ENCODE results near the gene PCED1B. TPM values are rescaled to one million over a fixed set of nuclear protein-coding genes. Genes with fewer than 3 reads are reported as not detected.

The PCED1B gene
- total and polyA plus RNA-seq, 2 donors (not counting 1 experiment from before 2014, with no cell fraction given), result 0.33 to 0.83 TPM

- no peak overlapping the region for H3K27ac ChIP-seq (ENCODE audit: insufficient read depth, low read length)
- TF ChIP-seq, protein P1, sequence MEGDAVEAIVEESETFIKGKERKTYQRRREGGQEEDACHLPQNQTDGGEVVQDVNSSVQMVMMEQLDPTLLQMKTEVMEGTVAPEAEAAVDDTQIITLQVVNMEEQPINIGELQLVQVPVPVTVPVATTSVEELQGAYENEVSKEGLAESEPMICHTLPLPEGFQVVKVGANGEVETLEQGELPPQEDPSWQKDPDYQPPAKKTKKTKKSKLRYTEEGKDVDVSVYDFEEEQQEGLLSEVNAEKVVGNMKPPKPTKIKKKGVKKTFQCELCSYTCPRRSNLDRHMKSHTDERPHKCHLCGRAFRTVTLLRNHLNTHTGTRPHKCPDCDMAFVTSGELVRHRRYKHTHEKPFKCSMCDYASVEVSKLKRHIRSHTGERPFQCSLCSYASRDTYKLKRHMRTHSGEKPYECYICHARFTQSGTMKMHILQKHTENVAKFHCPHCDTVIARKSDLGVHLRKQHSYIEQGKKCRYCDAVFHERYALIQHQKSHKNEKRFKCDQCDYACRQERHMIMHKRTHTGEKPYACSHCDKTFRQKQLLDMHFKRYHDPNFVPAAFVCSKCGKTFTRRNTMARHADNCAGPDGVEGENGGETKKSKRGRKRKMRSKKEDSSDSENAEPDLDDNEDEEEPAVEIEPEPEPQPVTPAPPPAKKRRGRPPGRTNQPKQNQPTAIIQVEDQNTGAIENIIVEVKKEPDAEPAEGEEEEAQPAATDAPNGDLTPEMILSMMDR (conservative IDR thresholded peaks at IDR 0.05 in 1 of 2, IDR thresholded peaks at IDR 0.05 in 1 of 2; ENCODE audit: low read depth in 1 of 2, low read length in 2 of 2), result no peak
- TF ChIP-seq EZH2 (IDR thresholded peaks at IDR 0.05; ENCODE audit: low read length, missing control alignments), result no peak
Measured at GRCh38 chr12:47035484-47035883, 43.9 kb upstream of the PCED1B start.

DNA sequence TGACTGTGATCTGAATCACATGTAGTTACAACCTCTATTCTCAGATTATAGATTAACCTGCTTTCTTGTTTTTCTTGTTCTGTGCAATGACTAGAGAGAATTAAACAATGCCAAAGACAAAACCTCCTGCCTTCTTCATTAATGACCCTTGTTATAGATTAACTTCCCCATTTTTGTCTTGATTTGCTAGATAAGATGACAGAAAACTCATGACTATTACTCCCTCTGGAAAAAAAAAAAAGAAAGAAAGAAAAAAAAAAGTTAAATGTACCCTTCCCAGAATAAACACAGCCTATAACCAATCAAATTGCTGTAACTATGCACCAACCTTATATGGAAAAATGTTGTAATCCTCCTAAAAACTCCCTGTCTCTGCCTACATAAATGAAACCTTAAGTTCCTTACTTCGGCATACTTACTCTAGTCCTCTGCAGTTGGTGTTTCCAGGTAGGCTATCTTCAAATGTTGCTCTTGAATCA lies 41.1 kb upstream of the PCED1B start:
- Histone ChIP-seq H3K27me3 (ENCODE audit: control insufficient read depth, insufficient read depth, low read length) (no peaks in the 10 kb centered on the region), H3K36me3 (ENCODE audit: control insufficient read depth, insufficient read depth, low read length) (no peaks in the 10 kb centered on the region), H3K4me2 (ENCODE audit: extremely low read depth, insufficient read depth, low read length) (no peak overlapping the region), H3K79me2 (ENCODE audit: control insufficient read depth, insufficient read depth, low read length) (no peaks in the 10 kb centered on the region), H3K4me1 (ENCODE audit: control insufficient read depth, extremely low read depth, insufficient read depth, low read length) (no peaks in the 10 kb centered on the region), H4K20me1 (ENCODE audit: control insufficient read depth, extremely low read depth, insufficient read depth, low read length) (no peaks in the 10 kb centered on the region), H3K27ac (ENCODE audit: insufficient read depth, low read length) (no peak overlapping the region), H2AFZ (ENCODE audit: low read length) (no peak overlapping the region), H3K4me3 (replicated peaks in 1 of 4; ENCODE audit: control extremely low read depth in 1 of 4, insufficient read depth in 1 of 4, low read depth in 3 of 4, low read length in 4 of 4) (no peak overlapping the region), H3K9me3 (ENCODE audit: control insufficient read depth, insufficient read depth, low read depth, low read length) (no peaks in the 10 kb centered on the region), H3K9ac (ENCODE audit: insufficient read depth, low read length) (no peak overlapping the region)
- TF ChIP-seq, protein P1 (conservative IDR thresholded peaks at IDR 0.05 in 1 of 2, IDR thresholded peaks at IDR 0.05 in 1 of 2; ENCODE audit: low read depth in 1 of 2, low read length in 2 of 2), result no peak
- TF ChIP-seq EZH2 (IDR thresholded peaks at IDR 0.05; ENCODE audit: low read length, missing control alignments), result no peak
- DNase-seq (ENCODE audit: low read depth in 2 of 2), result peak; percentile 57 to 70

More at GRCh38 chr12:47035484-47035883, 43.9 kb upstream of the PCED1B start:
- no peaks in the 10 kb centered on the region for H3K4me1 ChIP-seq (ENCODE audit: control insufficient read depth, extremely low read depth, insufficient read depth, low read length)
- H3K9me3 ChIP-seq (ENCODE audit: control insufficient read depth, insufficient read depth, low read depth, low read length), result no peaks in the 10 kb centered on the region
- H3K4me3 ChIP-seq (replicated peaks in 1 of 4; ENCODE audit: control extremely low read depth in 1 of 4, insufficient read depth in 1 of 4, low read depth in 3 of 4, low read length in 4 of 4), result no peak overlapping the region
- H3K36me3 ChIP-seq (ENCODE audit: control insufficient read depth, insufficient read depth, low read length), result no peaks in the 10 kb centered on the region
- no peak overlapping the region for H3K9ac ChIP-seq (ENCODE audit: insufficient read depth, low read length)
- no peak overlapping the region for H2AFZ ChIP-seq (ENCODE audit: low read length)
- no peaks in the 10 kb centered on the region for H3K79me2 ChIP-seq (ENCODE audit: control insufficient read depth, insufficient read depth, low read length)
- no peak for DNase-seq (ENCODE audit: low read depth in 2 of 2)
- no peaks in the 10 kb centered on the region for H3K27me3 ChIP-seq (ENCODE audit: control insufficient read depth, insufficient read depth, low read length)
- H3K4me2 ChIP-seq (ENCODE audit: extremely low read depth, insufficient read depth, low read length), result no peak overlapping the region
- no peaks in the 10 kb centered on the region for H4K20me1 ChIP-seq (ENCODE audit: control insufficient read depth, extremely low read depth, insufficient read depth, low read length)

GRCh38 chr12:47039079-47039478 lies 40.3 kb upstream of the PCED1B start:
- Histone ChIP-seq H3K36me3 (ENCODE audit: control insufficient read depth, insufficient read depth, low read length) (no peaks in the 10 kb centered on the region), H4K20me1 (ENCODE audit: control insufficient read depth, extremely low read depth, insufficient read depth, low read length) (no peaks in the 10 kb centered on the region), H3K4me3 (replicated peaks in 1 of 4; ENCODE audit: control extremely low read depth in 1 of 4, insufficient read depth in 1 of 4, low read depth in 3 of 4, low read length in 4 of 4) (no peak overlapping the region), H3K9ac (ENCODE audit: insufficient read depth, low read length) (no peak overlapping the region), H2AFZ (ENCODE audit: low read length) (no peak overlapping the region), H3K4me2 (ENCODE audit: extremely low read depth, insufficient read depth, low read length) (no peak overlapping the region), H3K9me3 (ENCODE audit: control insufficient read depth, insufficient read depth, low read depth, low read length) (no peaks in the 10 kb centered on the region), H3K27me3 (ENCODE audit: control insufficient read depth, insufficient read depth, low read length) (no peaks in the 10 kb centered on the region), H3K4me1 (ENCODE audit: control insufficient read depth, extremely low read depth, insufficient read depth, low read length) (no peaks in the 10 kb centered on the region), H3K27ac (ENCODE audit: insufficient read depth, low read length) (no peak overlapping the region), H3K79me2 (ENCODE audit: control insufficient read depth, insufficient read depth, low read length) (no peaks in the 10 kb centered on the region)
- no peak for DNase-seq (ENCODE audit: low read depth in 2 of 2)
- no peak for TF ChIP-seq EZH2 (IDR thresholded peaks at IDR 0.05; ENCODE audit: low read length, missing control alignments)
- TF ChIP-seq, protein P1 (conservative IDR thresholded peaks at IDR 0.05 in 1 of 2, IDR thresholded peaks at IDR 0.05 in 1 of 2; ENCODE audit: low read depth in 1 of 2, low read length in 2 of 2), result no peak

Data from fibroblast of lung (primary cell).